Cerebellar nuclear complex (tissue), 1 donor: ENCODE results near the gene MYPOP.

Source experiments
- DNase-seq, 2 experiments: peaks; one replicate each; lab custom pipeline; 2025; lab: John Stamatoyannopoulos, UW

The MYPOP gene

GRCh38 chr19:45901912-45902650 is at the start of gene MYPOP:
MYPOP (minus strand) TSS chr19:45902613; CDS start chr19:45901773, 840 bp downstream.
- DNase-seq = no peak

- DNase-seq = no peak
These were observed 45.5 kb upstream of the MYPOP start for GRCh38 chr19:45947926-45948325.

GRCh38 chr19:45940515-45940805 is 38.0 kb upstream of the MYPOP start:
- DNase-seq = no peak

GRCh38 chr19:45939792-45940514 is 37.5 kb upstream of the MYPOP start:
- DNase-seq = no peak

GRCh38 chr19:45938733-45939319 is 36.4 kb upstream of the MYPOP start:
- DNase-seq = no peak

- DNase-seq = no peak
These were observed 32.9 kb upstream of the MYPOP start for GRCh38 chr19:45935267-45935666.

GRCh38 chr19:45934551-45935230 is 32.3 kb upstream of the MYPOP start:
- DNase-seq = no peak

GRCh38 chr19:45933759-45934158 is 31.3 kb upstream of the MYPOP start:
- no peak for DNase-seq

GRCh38 chr19:45931055-45931454 is 28.6 kb upstream of the MYPOP start:
- DNase-seq = no peak

GRCh38 chr19:45929247-45929646 is 26.8 kb upstream of the MYPOP start:
- DNase-seq = no peak

- DNase-seq = peak in 1 of 2 experiments; percentile 50
These were observed 25.3 kb upstream of the MYPOP start for GRCh38 chr19:45927565-45928261.

- no peak for DNase-seq
These were observed 22.6 kb upstream of the MYPOP start for GRCh38 chr19:45924891-45925447.

GRCh38 chr19:45922281-45922680 is 19.9 kb upstream of the MYPOP start:
- DNase-seq = no peak

GRCh38 chr19:45920458-45920857 is 18.0 kb upstream of the MYPOP start:
- no peak for DNase-seq

GRCh38 chr19:45919678-45920077 is 17.3 kb upstream of the MYPOP start:
- no peak for DNase-seq

- DNase-seq = no peak
These were observed 16.3 kb upstream of the MYPOP start for GRCh38 chr19:45918721-45919120.

GRCh38 chr19:45917421-45918091 is 15.1 kb upstream of the MYPOP start:
- DNase-seq = no peak

GRCh38 chr19:45913874-45914830 is 11.7 kb upstream of the MYPOP start, which contains the start of gene NANOS2:
NANOS2 (minus strand) TSS chr19:45914778; CDS start chr19:45914693, 85 bp downstream.
- no peak for DNase-seq

GRCh38 chr19:45911291-45911690 is 8.9 kb upstream of the MYPOP start:
- DNase-seq = no peak

- no peak for DNase-seq
These were observed 6.5 kb upstream of the MYPOP start for GRCh38 chr19:45908956-45909355.
